HCT116 (cell line): ENCODE measurements around the gene AQP1. TPM values are rescaled to one million over a fixed set of nuclear protein-coding genes. Genes with fewer than 3 reads are reported as not detected.

Source experiments
- ATAC-seq: fragments of 200-7000 bp; cut with Tn5 transposase; 2 replicates; pipeline ENCODE4 v1.9.1; 2020; ENCODE audit warnings: mild to moderate bottlenecking, moderate library complexity
- BruUV-seq: library from RNA; stranded (reverse); fragments of 400-500 nt; replicated peaks from 2 replicates; lab custom pipeline; 2021; lab: Mats Ljungman, UMichigan
- CTCF ChIA-PET: fragments of 300-600 bp; sonication (Branson Sonifier 250); formaldehyde crosslinking; loops from one replicate; lab custom pipeline; 2021; ENCODE audit warnings: antibody characterized with exemption; lab: Charles Lee
- POLR2A ChIA-PET: fragments of 300-600, 350-600 bp; sonication (Branson Sonifier 250); formaldehyde crosslinking; loops from one replicate; lab custom pipeline; 2021; ENCODE audit warnings: antibody characterized with exemption; lab: Charles Lee
- RAD21 ChIA-PET, 2 experiments: fragments of 300-600 bp; sonication (Branson Sonifier 250); formaldehyde crosslinking; loops; one replicate each; lab custom pipeline; 2023; ENCODE audit warnings: low total read pairs in 2 of 2; ENCODE audit not compliant: uncharacterized antibody in 2 of 2, unreplicated experiment in 2 of 2, low non-redundant PET in 1 of 2; lab: Charles Lee
- DNase-seq: peaks from one replicate; pipeline ENCODE4 v3.0.0-alpha.2; 2010; ENCODE audit warnings: low read depth, low spot score
- H2AFZ ChIP-seq: fragments of 200-600 bp; shearing (Covaris generic), sonication (generic); 2 replicates; pipeline ENCODE4 v1.6.1; 2017; ENCODE audit warnings: low read depth, mixed run types, mixed read lengths, antibody characterized with exemption, low read length; ENCODE audit not compliant: poor library complexity, severe bottlenecking
- H3K27ac ChIP-seq: 2 replicates; pipeline ENCODE4 v1.5.1; 2012; ENCODE audit warnings: low read depth, low read length
- H3K27me3 ChIP-seq: fragments of 200-600 bp; sonication (generic); 2 replicates; pipeline ENCODE4 v1.6.1; 2016; ENCODE audit warnings: mixed run types, low read length, mixed read lengths; ENCODE audit not compliant: insufficient read depth
- H3K36me3 ChIP-seq, 2 experiments: fragments of 200-500 bp in 1 of 2; fragments of 200-600 bp in 1 of 2; sonication (Bioruptor generic) in 1 of 2; sonication (generic) in 1 of 2; 2 replicates each; pipeline versions ENCODE4 v1.5.1 to v1.6.1; 2014 to 2016; ENCODE audit warnings: low read length in 2 of 2, inconsistent platforms in 1 of 2, mixed read lengths in 1 of 2, mixed run types in 1 of 2; ENCODE audit not compliant: insufficient read depth in 2 of 2, control insufficient read depth in 1 of 2
- H3K4me1 ChIP-seq, 2 experiments: fragments of 200-600 bp in 1 of 2; sonication (generic) in 1 of 2; 2 replicates each; pipeline versions ENCODE4 v1.5.1 to v1.6.1; 2012 to 2017; ENCODE audit warnings: low read length in 2 of 2, inconsistent platforms in 1 of 2, mild to moderate bottlenecking in 1 of 2, mixed read lengths in 1 of 2, mixed run types in 1 of 2, moderate library complexity in 1 of 2; ENCODE audit not compliant: insufficient read depth in 2 of 2, control insufficient read depth in 1 of 2
- H3K4me2 ChIP-seq: fragments of 200-600 bp; sonication (generic); 2 replicates; pipeline ENCODE4 v1.6.1; 2017; ENCODE audit warnings: mixed run types, low read length, mixed read lengths
- H3K4me3 ChIP-seq, 2 experiments: fragments of 200-600 bp in 1 of 2; sonication (generic) in 1 of 2; replicated peaks in 1 of 2; 2 replicates each; pipeline ENCODE4 v1.5.1; 2011 to 2016; ENCODE audit warnings: low read length in 2 of 2, control low read depth in 1 of 2, low read depth in 1 of 2, mild to moderate bottlenecking in 1 of 2, mixed read lengths in 1 of 2, mixed run types in 1 of 2
- H3K79me2 ChIP-seq: fragments of 200-600 bp; sonication (generic); 2 replicates; pipeline ENCODE4 v1.6.1; 2017; ENCODE audit warnings: mild to moderate bottlenecking, mixed run types, low read length, moderate library complexity, mixed read lengths; ENCODE audit not compliant: insufficient read depth
- H3K9ac ChIP-seq: fragments of 200-600 bp; sonication (generic); 2 replicates; pipeline ENCODE4 v1.6.1; 2016; ENCODE audit warnings: low read length, mixed read lengths
- H3K9me2 ChIP-seq: fragments of 200-600 bp; sonication (generic), shearing (Covaris generic); 2 replicates; pipeline ENCODE4 v1.6.1; 2017; ENCODE audit warnings: mixed run types, mild to moderate bottlenecking, moderate library complexity; ENCODE audit not compliant: insufficient read depth
- H3K9me3 ChIP-seq, 2 experiments: fragments of 200-500 bp in 1 of 2; fragments of 200-600 bp in 1 of 2; sonication (Bioruptor generic) in 1 of 2; sonication (generic) in 1 of 2; 2 replicates each; pipeline ENCODE4 v1.6.1; 2014 to 2017; ENCODE audit warnings: low read length in 2 of 2, mixed read lengths in 2 of 2, inconsistent platforms in 1 of 2, low read depth in 1 of 2, mild to moderate bottlenecking in 1 of 2, mixed run types in 1 of 2, moderate library complexity in 1 of 2; ENCODE audit not compliant: control insufficient read depth in 1 of 2, insufficient read depth in 1 of 2
- H4K20me1 ChIP-seq: fragments of 200-600 bp; sonication (generic), shearing (Covaris generic); 2 replicates; pipeline ENCODE4 v1.6.1; 2017; ENCODE audit warnings: mixed run types, mild to moderate bottlenecking, moderate library complexity; ENCODE audit not compliant: insufficient read depth
- CEBPB ChIP-seq: IDR thresholded peaks from 2 replicates; pipeline ENCODE4 v1.6.1; 2012; ENCODE audit warnings: low read depth
- EGR1 ChIP-seq: IDR thresholded peaks from 2 replicates; pipeline ENCODE4 v1.6.1; 2012; ENCODE audit warnings: low read depth
- ELF1 ChIP-seq: IDR thresholded peaks from 2 replicates; pipeline ENCODE4 v1.6.1; 2012; ENCODE audit warnings: low read depth, borderline replicate concordance
- EZH2 ChIP-seq: fragments of 200-600 bp; sonication (generic); IDR thresholded peaks from 2 replicates; pipeline ENCODE4 v1.6.1; 2017; ENCODE audit warnings: antibody characterized with exemption, mixed run types
- EZH2phosphoT487 ChIP-seq: fragments of 200-600 bp; IDR thresholded peaks from 2 replicates; pipeline ENCODE4 v1.6.1; 2018; ENCODE audit warnings: antibody characterized with exemption, borderline replicate concordance
- FOSL1 ChIP-seq: IDR thresholded peaks from 2 replicates; pipeline ENCODE4 v1.6.1; 2012; ENCODE audit warnings: low read depth
- JUND ChIP-seq: IDR thresholded peaks from 2 replicates; pipeline ENCODE4 v1.6.1; 2012
- POLR2A ChIP-seq: IDR thresholded peaks from 2 replicates; pipeline ENCODE4 v1.7.0; 2011; ENCODE audit warnings: borderline replicate concordance; ENCODE audit not compliant: insufficient read depth, insufficient read length; ENCODE audit errors: extremely low read depth
- POLR2AphosphoS5 ChIP-seq: IDR thresholded peaks from 2 replicates; pipeline ENCODE4 v1.6.1; 2011; ENCODE audit warnings: mild to moderate bottlenecking, low read depth, low read length, moderate library complexity
- RAD21 ChIP-seq: IDR thresholded peaks from 2 replicates; pipeline ENCODE4 v1.6.1; 2012; ENCODE audit warnings: low read depth, mild to moderate bottlenecking
- SP1 ChIP-seq: IDR thresholded peaks from 2 replicates; pipeline ENCODE4 v1.6.1; 2012; ENCODE audit warnings: low read depth
- SRF ChIP-seq: IDR thresholded peaks from 2 replicates; pipeline ENCODE4 v1.6.1; 2012; ENCODE audit warnings: low read depth
- TCF7L2 ChIP-seq: IDR thresholded peaks from 2 replicates; pipeline ENCODE4 v1.7.0; 2011; ENCODE audit warnings: borderline replicate concordance, inconsistent platforms; ENCODE audit not compliant: insufficient read depth, insufficient read length; ENCODE audit errors: extremely low read depth
- YY1 ChIP-seq: IDR thresholded peaks from 2 replicates; pipeline ENCODE4 v1.6.1; 2011; ENCODE audit warnings: low read length, low read depth, moderate library complexity, mild to moderate bottlenecking; ENCODE audit not compliant: insufficient replicate concordance; ENCODE audit errors: extremely low read depth
- ZFX ChIP-seq: fragments of 450-650 bp; IDR thresholded peaks from 2 replicates; pipeline ENCODE4 v1.6.1; 2017
- intact Hi-C: fragments of 100-400 bp; cut with micrococcal nuclease; formaldehyde crosslinking; loops from 2 replicates; pipeline ENCODE4 v1.10.0; 2022
- total RNA-seq: library from RNA; stranded (reverse); gene quantifications from one replicate; pipeline ENCODE4 v1.2.1, GENCODE V29; 2021; ENCODE audit not compliant: unreplicated experiment
- TF ChIP-seq, protein P1 (sequence below): IDR thresholded peaks from 2 replicates; pipeline ENCODE4 v1.6.1; 2012; ENCODE audit warnings: low read depth
- TF ChIP-seq, protein P2 (sequence below): IDR thresholded peaks from 2 replicates; pipeline ENCODE4 v1.6.1; 2011; ENCODE audit warnings: mild to moderate bottlenecking, low read length, moderate library complexity; ENCODE audit not compliant: insufficient replicate concordance; ENCODE audit errors: extremely low read depth
- TF ChIP-seq, protein P3 (sequence below): IDR thresholded peaks from 2 replicates; pipeline ENCODE4 v1.6.1; 2012
- TF ChIP-seq, protein P4 (sequence below), 3 experiments: fragments of 200-600 bp in 1 of 3; sonication (generic) in 1 of 3; IDR thresholded peaks in 2 of 3; conservative IDR thresholded peaks in 1 of 3; 2 replicates each; pipeline ENCODE4 v1.5.1; 2012 to 2017; ENCODE audit warnings: low read depth in 2 of 3, low read length in 2 of 3, antibody characterized with exemption in 1 of 3, borderline replicate concordance in 1 of 3, control low read depth in 1 of 3, mild to moderate bottlenecking in 1 of 3, mixed read lengths in 1 of 3, mixed run types in 1 of 3, moderate library complexity in 1 of 3; ENCODE audit not compliant: insufficient read depth in 1 of 3
- TF ChIP-seq, protein P5 (sequence below): IDR thresholded peaks from 2 replicates; pipeline ENCODE4 v1.6.1; 2012

Gene AQP1
- total RNA-seq, 1 experiment from 2014 or later: 2.0 TPM

DNA sequence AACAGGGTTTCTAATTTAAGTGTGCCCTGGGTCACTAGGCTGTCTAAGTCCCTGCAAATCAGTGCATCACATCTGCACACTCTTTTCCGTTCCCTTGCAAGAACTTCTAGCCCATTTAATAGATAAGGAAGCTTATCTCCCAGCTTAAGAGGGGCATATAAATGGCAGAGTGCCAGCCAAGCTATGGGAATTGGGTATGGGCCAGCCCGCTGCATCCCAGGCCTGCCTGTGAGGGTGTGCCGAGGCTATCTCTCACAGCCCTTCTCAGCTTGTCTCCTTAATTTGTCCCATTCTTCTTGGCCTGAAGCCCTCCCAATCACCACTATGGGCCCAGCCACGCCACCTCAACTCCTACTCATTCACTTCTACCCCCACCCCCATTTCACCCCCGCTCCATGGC, 14.7 kb downstream of the AQP1 start:
- Histone ChIP-seq H3K9ac (no peak overlapping the region), H4K20me1 (no peaks in the 10 kb centered on the region), H2AFZ (no peak overlapping the region), H3K4me3 (no peak overlapping the region), H3K27me3 (no peaks in the 10 kb centered on the region), H3K9me2 (no peaks in the 10 kb centered on the region), H3K27ac (no peak overlapping the region), H3K79me2 (no peaks in the 10 kb centered on the region), H3K36me3 (no peaks in the 10 kb centered on the region), H3K4me1 (peaks cover 2 to 7% of the 10 kb centered on the region in 2 experiments), H3K4me2 (no peak overlapping the region), H3K9me3 (no peaks in the 10 kb centered on the region; a peak in 1 of 4 replicates)
- POLR2A ChIA-PET: no interaction called here
- ATAC-seq (no peak), DNase-seq (no peak)
- intact Hi-C loops: no loop called here
- RAD21 ChIA-PET: no interaction called here
- TF ChIP-seq POLR2A: no peak
- TF ChIP-seq JUND: no peak
- TF ChIP-seq TCF7L2: no peak
- TF ChIP-seq EZH2: no peak
- TF ChIP-seq, protein P1, sequence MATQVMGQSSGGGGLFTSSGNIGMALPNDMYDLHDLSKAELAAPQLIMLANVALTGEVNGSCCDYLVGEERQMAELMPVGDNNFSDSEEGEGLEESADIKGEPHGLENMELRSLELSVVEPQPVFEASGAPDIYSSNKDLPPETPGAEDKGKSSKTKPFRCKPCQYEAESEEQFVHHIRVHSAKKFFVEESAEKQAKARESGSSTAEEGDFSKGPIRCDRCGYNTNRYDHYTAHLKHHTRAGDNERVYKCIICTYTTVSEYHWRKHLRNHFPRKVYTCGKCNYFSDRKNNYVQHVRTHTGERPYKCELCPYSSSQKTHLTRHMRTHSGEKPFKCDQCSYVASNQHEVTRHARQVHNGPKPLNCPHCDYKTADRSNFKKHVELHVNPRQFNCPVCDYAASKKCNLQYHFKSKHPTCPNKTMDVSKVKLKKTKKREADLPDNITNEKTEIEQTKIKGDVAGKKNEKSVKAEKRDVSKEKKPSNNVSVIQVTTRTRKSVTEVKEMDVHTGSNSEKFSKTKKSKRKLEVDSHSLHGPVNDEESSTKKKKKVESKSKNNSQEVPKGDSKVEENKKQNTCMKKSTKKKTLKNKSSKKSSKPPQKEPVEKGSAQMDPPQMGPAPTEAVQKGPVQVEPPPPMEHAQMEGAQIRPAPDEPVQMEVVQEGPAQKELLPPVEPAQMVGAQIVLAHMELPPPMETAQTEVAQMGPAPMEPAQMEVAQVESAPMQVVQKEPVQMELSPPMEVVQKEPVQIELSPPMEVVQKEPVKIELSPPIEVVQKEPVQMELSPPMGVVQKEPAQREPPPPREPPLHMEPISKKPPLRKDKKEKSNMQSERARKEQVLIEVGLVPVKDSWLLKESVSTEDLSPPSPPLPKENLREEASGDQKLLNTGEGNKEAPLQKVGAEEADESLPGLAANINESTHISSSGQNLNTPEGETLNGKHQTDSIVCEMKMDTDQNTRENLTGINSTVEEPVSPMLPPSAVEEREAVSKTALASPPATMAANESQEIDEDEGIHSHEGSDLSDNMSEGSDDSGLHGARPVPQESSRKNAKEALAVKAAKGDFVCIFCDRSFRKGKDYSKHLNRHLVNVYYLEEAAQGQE: no peak
- TF ChIP-seq, protein P2, sequence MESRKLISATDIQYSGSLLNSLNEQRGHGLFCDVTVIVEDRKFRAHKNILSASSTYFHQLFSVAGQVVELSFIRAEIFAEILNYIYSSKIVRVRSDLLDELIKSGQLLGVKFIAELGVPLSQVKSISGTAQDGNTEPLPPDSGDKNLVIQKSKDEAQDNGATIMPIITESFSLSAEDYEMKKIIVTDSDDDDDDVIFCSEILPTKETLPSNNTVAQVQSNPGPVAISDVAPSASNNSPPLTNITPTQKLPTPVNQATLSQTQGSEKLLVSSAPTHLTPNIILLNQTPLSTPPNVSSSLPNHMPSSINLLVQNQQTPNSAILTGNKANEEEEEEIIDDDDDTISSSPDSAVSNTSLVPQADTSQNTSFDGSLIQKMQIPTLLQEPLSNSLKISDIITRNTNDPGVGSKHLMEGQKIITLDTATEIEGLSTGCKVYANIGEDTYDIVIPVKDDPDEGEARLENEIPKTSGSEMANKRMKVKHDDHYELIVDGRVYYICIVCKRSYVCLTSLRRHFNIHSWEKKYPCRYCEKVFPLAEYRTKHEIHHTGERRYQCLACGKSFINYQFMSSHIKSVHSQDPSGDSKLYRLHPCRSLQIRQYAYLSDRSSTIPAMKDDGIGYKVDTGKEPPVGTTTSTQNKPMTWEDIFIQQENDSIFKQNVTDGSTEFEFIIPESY: no peak
- TF ChIP-seq, protein P3, sequence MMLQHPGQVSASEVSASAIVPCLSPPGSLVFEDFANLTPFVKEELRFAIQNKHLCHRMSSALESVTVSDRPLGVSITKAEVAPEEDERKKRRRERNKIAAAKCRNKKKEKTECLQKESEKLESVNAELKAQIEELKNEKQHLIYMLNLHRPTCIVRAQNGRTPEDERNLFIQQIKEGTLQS: no peak
- no peak for TF ChIP-seq POLR2AphosphoS5
- TF ChIP-seq EGR1: no peak
- TF ChIP-seq, protein P4, sequence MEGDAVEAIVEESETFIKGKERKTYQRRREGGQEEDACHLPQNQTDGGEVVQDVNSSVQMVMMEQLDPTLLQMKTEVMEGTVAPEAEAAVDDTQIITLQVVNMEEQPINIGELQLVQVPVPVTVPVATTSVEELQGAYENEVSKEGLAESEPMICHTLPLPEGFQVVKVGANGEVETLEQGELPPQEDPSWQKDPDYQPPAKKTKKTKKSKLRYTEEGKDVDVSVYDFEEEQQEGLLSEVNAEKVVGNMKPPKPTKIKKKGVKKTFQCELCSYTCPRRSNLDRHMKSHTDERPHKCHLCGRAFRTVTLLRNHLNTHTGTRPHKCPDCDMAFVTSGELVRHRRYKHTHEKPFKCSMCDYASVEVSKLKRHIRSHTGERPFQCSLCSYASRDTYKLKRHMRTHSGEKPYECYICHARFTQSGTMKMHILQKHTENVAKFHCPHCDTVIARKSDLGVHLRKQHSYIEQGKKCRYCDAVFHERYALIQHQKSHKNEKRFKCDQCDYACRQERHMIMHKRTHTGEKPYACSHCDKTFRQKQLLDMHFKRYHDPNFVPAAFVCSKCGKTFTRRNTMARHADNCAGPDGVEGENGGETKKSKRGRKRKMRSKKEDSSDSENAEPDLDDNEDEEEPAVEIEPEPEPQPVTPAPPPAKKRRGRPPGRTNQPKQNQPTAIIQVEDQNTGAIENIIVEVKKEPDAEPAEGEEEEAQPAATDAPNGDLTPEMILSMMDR (IDR thresholded peaks at IDR 0.05 in 2 of 3, conservative IDR thresholded peaks at IDR 0.05 in 1 of 3; ENCODE audit: borderline replicate concordance in 1 of 3, insufficient read depth in 1 of 3, low read depth in 2 of 3, low read length in 2 of 3): no peak
- no peak for TF ChIP-seq SRF
- no peak for TF ChIP-seq ZFX
- no peak for TF ChIP-seq EZH2phosphoT487
- no peak for TF ChIP-seq CEBPB
- TF ChIP-seq ELF1: no peak
- no peak for TF ChIP-seq FOSL1
- TF ChIP-seq RAD21: no peak
- no peak for TF ChIP-seq SP1
- TF ChIP-seq YY1: no peak
- TF ChIP-seq, protein P5, sequence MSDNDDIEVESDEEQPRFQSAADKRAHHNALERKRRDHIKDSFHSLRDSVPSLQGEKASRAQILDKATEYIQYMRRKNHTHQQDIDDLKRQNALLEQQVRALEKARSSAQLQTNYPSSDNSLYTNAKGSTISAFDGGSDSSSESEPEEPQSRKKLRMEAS: no peak
- CTCF ChIA-PET: interaction anchor here (2.0 kb wide), 1 partner anchor 12 kb away, joined by 6 read pairs; no protein-coding TSS in a partner anchor
- no TSS peak for BruUV-seq
